ENCODE data around the gene PHAF1.

GRCh38 chr16:67150047-67150832 lies 40.5 kb downstream of the PHAF1 start:
- TF ChIP-seq EP300 (IDR thresholded peaks at IDR 0.05; ENCODE audit: low read length): no peak
- no peak for TF ChIP-seq PHF20 (IDR thresholded peaks at IDR 0.05; ENCODE audit: partially characterized antibody)
- no peak for TF ChIP-seq RCOR1 (IDR thresholded peaks at IDR 0.05; ENCODE audit: borderline replicate concordance in 1 of 2, low read depth in 2 of 2, low read length in 2 of 2)
- no peak for TF ChIP-seq NR2F6 (CRISPR knock-in tag; IDR thresholded peaks at IDR 0.05)
- TF ChIP-seq, protein P1, sequence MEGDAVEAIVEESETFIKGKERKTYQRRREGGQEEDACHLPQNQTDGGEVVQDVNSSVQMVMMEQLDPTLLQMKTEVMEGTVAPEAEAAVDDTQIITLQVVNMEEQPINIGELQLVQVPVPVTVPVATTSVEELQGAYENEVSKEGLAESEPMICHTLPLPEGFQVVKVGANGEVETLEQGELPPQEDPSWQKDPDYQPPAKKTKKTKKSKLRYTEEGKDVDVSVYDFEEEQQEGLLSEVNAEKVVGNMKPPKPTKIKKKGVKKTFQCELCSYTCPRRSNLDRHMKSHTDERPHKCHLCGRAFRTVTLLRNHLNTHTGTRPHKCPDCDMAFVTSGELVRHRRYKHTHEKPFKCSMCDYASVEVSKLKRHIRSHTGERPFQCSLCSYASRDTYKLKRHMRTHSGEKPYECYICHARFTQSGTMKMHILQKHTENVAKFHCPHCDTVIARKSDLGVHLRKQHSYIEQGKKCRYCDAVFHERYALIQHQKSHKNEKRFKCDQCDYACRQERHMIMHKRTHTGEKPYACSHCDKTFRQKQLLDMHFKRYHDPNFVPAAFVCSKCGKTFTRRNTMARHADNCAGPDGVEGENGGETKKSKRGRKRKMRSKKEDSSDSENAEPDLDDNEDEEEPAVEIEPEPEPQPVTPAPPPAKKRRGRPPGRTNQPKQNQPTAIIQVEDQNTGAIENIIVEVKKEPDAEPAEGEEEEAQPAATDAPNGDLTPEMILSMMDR (IDR thresholded peaks at IDR 0.05 in 2 of 3, conservative IDR thresholded peaks at IDR 0.05 in 1 of 3; ENCODE audit: insufficient read depth in 2 of 3, low read depth in 1 of 3, low read length in 3 of 3): no peak
- TF ChIP-seq EZH2 (IDR thresholded peaks at IDR 0.05; ENCODE audit: borderline replicate concordance, low read depth, low read length): no peak
- TF ChIP-seq, protein P2, sequence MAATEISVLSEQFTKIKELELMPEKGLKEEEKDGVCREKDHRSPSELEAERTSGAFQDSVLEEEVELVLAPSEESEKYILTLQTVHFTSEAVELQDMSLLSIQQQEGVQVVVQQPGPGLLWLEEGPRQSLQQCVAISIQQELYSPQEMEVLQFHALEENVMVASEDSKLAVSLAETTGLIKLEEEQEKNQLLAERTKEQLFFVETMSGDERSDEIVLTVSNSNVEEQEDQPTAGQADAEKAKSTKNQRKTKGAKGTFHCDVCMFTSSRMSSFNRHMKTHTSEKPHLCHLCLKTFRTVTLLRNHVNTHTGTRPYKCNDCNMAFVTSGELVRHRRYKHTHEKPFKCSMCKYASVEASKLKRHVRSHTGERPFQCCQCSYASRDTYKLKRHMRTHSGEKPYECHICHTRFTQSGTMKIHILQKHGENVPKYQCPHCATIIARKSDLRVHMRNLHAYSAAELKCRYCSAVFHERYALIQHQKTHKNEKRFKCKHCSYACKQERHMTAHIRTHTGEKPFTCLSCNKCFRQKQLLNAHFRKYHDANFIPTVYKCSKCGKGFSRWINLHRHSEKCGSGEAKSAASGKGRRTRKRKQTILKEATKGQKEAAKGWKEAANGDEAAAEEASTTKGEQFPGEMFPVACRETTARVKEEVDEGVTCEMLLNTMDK (IDR thresholded peaks at IDR 0.05; ENCODE audit: borderline replicate concordance, insufficient read depth, low read depth, low read length, poor library complexity, severe bottlenecking): no peak

Measured in K562 (cell line).